Measurements from ENCODE around the gene CRHR1.

DNA sequence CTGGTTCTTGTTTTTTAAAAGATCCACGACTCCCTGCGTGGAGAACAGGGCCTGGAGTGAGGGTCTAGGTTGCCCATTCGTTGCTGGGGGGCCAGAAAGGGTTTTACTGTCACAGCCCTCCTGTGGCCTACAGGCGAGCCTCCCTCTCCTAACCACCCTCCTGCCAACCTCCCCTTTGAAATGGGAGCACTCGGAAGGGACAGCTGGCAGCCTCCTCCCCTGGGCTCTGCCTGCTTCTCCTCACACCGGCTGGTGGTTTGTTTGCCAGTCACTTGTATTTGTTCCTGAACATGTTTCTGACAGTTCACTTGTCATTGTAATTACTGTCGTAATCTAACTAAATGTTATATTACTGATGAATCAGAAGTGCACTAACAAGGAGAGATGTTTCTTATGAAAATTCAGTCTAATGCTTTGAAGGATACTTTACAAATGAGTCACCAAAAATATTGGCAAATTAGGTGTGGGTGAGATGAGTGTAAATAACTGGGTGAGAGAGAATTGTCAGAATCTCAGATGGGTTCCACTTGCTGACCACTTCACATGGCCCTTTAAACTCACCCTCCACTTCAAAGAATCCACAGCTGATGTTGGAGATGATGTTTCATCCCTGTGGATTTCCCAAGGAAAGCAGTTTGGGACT lies 57.9 kb downstream of the CRHR1 start:
- TF ChIP-seq EZH2phosphoT487 (IDR thresholded peaks at IDR 0.05; ENCODE audit: insufficient read depth, low read depth): no peak
- TF ChIP-seq EZH2 (IDR thresholded peaks at IDR 0.05; ENCODE audit: insufficient read depth, poor library complexity, severe bottlenecking): no peak

Measured in GM23248 (cell line).